ENCODE results near the gene BMP2K.

BMP2K gene

DNA sequence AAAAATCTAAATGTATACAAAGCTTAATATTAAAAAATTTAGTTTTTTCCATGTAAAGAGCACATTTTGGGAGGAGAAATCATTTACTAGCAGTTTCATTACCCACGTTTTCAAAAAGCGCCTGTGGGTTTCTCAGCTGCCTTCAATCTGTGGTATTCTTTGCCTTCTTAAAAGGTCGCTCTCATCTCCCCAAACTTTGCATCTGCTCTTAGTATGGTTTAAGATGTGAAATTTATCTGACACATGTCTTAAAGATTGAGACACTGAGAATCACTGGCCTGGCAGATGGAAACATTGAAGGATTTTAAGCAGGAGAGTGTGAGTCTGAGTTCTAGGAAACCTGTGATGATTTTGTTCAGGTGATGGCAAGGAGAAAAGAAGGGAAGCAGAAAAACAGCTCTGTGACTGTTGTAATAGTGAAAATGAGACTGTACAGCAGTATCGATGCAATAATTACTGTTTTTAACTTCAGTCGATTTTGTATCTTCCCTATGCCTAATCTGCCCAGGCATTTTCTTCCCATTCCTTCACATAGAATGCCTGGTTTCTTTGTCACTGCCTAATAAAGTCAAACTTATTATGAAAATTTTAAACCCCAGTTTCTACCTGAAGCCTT is 87.2 kb downstream of the BMP2K start:
- H3K4me2 ChIP-seq (ENCODE audit: low read length, poor library complexity, severe bottlenecking): no peak overlapping the region
- H2AFZ ChIP-seq (ENCODE audit: low read depth, low read length): no peak overlapping the region
- no peaks in the 10 kb centered on the region for H3K27me3 ChIP-seq (ENCODE audit: control insufficient read depth in 1 of 2, insufficient read depth in 1 of 2, low read length in 2 of 2)
- no peak overlapping the region for H4K91ac ChIP-seq (ENCODE audit: low read length)
- no peak overlapping the region for H2BK120ac ChIP-seq (ENCODE audit: low read depth, low read length)
- H2BK5ac ChIP-seq (ENCODE audit: low read depth, low read length, poor library complexity, severe bottlenecking): no peak overlapping the region
- H3K36me3 ChIP-seq (ENCODE audit: control insufficient read depth in 1 of 2, insufficient read depth in 2 of 2, low read depth in 1 of 2, low read length in 2 of 2): peaks cover 8 to 75% of the 10 kb centered on the region in 2 experiments
- no peak overlapping the region for H3K23ac ChIP-seq (ENCODE audit: low read length in 2 of 2)
- H3K14ac ChIP-seq (ENCODE audit: low read length in 2 of 2): no peak overlapping the region
- H3K4me3 ChIP-seq (ENCODE audit: insufficient read depth in 1 of 2, low read depth in 1 of 2, low read length in 2 of 2): no peak overlapping the region
- no peak overlapping the region for H2BK12ac ChIP-seq (ENCODE audit: low read length in 2 of 2)
- H3K9me3 ChIP-seq (ENCODE audit: control insufficient read depth, low read length): no peaks in the 10 kb centered on the region
- peak overlapping the region; percentile 43 for H3K9ac ChIP-seq (ENCODE audit: low read length)
- 96% methylated on average over 4 of the region's 5 CpGs for WGBS
- no peak overlapping the region for H3K4ac ChIP-seq (ENCODE audit: low read depth in 1 of 2, low read length in 2 of 2)
- no peak overlapping the region for H2BK15ac ChIP-seq (ENCODE audit: low read depth, poor library complexity, severe bottlenecking)
- peak overlapping the region; percentile 38 for H3K27ac ChIP-seq (ENCODE audit: low read length, poor library complexity, severe bottlenecking)
- no peak for DNase-seq
- no peaks in the 10 kb centered on the region for H3K4me1 ChIP-seq (ENCODE audit: control insufficient read depth, insufficient read depth, low read depth, low read length)
- no peak overlapping the region for H3K18ac ChIP-seq (ENCODE audit: low read depth in 1 of 2, low read length in 2 of 2)
- peaks cover 9% of the 10 kb centered on the region for H3K79me1 ChIP-seq (replicated peaks; ENCODE audit: low read length, poor library complexity, severe bottlenecking)
- H2AK5ac ChIP-seq (ENCODE audit: low read length, severe bottlenecking): no peak overlapping the region
- no peak overlapping the region for H4K8ac ChIP-seq (ENCODE audit: low read length)

DNA sequence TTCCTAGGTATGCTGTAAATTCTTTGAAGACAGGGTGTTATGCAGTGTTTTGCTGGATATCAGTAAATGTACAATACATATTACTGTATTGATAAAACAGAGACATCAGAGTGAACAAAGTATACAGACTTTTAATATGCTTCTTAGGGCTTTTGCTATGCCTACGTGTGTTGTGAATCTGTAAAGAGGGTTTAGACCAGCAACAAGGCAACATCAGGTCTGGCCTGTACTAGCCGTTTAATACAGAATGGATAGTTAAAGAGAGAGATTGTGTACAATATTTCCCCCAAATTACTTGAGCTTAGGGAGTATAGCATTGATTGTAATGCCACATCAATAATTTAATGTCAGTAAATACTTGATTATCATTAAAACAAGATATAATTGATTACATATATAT is 87.8 kb downstream of the BMP2K start:
- Histone ChIP-seq H3K9me3 (ENCODE audit: control insufficient read depth, low read length) (no peaks in the 10 kb centered on the region), H2BK12ac (ENCODE audit: low read length in 2 of 2) (no peak overlapping the region), H3K4me3 (ENCODE audit: insufficient read depth in 1 of 2, low read depth in 1 of 2, low read length in 2 of 2) (no peak overlapping the region), H2BK120ac (ENCODE audit: low read depth, low read length) (no peak overlapping the region), H3K4me2 (ENCODE audit: low read length, poor library complexity, severe bottlenecking) (no peak overlapping the region), H3K4me1 (ENCODE audit: control insufficient read depth, insufficient read depth, low read depth, low read length) (no peaks in the 10 kb centered on the region), H4K8ac (ENCODE audit: low read length) (no peak overlapping the region), H3K27me3 (ENCODE audit: control insufficient read depth in 1 of 2, insufficient read depth in 1 of 2, low read length in 2 of 2) (no peaks in the 10 kb centered on the region), H3K27ac (ENCODE audit: low read length, poor library complexity, severe bottlenecking) (no peak overlapping the region), H2BK15ac (ENCODE audit: low read depth, poor library complexity, severe bottlenecking) (no peak overlapping the region), H4K91ac (ENCODE audit: low read length) (no peak overlapping the region), H3K9ac (ENCODE audit: low read length) (peak overlapping the region; percentile 43), H2AFZ (ENCODE audit: low read depth, low read length) (no peak overlapping the region), H3K4ac (ENCODE audit: low read depth in 1 of 2, low read length in 2 of 2) (no peak overlapping the region), H3K79me1 (replicated peaks; ENCODE audit: low read length, poor library complexity, severe bottlenecking) (peaks cover 12% of the 10 kb centered on the region), H2BK5ac (ENCODE audit: low read depth, low read length, poor library complexity, severe bottlenecking) (no peak overlapping the region), H3K36me3 (ENCODE audit: control insufficient read depth in 1 of 2, insufficient read depth in 2 of 2, low read depth in 1 of 2, low read length in 2 of 2) (peaks cover 12 to 78% of the 10 kb centered on the region in 2 experiments), H3K14ac (ENCODE audit: low read length in 2 of 2) (no peak overlapping the region), H3K23ac (ENCODE audit: low read length in 2 of 2) (no peak overlapping the region), H3K18ac (ENCODE audit: low read depth in 1 of 2, low read length in 2 of 2) (no peak overlapping the region), H2AK5ac (ENCODE audit: low read length, severe bottlenecking) (no peak overlapping the region)
- DNase-seq: no peak
- WGBS: 87% methylated on average over 2 of the region's 2 CpGs

DNA sequence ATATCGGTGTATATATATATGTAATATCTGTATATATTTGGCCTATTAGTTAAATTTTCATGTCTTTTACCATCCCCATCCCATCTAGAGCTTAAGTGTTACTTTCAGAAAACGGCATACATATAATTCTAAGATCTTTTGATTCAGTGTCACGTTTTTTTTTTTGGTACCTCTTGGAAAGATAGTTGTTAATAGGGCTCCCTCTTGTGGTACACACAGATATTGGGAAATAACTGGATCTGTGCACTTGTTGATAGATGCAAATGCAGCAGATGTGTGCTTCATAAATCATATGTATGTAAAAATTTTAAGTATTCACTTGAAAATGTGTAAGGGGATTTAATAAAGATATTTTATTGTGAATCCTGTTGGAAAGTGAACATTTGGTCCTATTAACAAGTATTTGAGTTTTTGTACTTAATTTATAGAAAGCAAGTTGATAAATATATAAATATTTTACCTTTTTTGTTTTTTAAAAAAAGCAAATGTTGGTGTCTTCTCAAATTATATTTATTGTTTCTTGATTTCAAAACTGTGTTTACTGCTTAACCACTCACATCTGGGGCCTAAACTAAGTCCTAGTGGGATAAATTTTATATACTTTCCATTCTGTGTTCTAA is 88.4 kb downstream of the BMP2K start:
- Histone ChIP-seq H3K36me3 (ENCODE audit: control insufficient read depth in 1 of 2, insufficient read depth in 2 of 2, low read depth in 1 of 2, low read length in 2 of 2) (peaks cover 12 to 78% of the 10 kb centered on the region in 2 experiments), H2BK5ac (ENCODE audit: low read depth, low read length, poor library complexity, severe bottlenecking) (no peak overlapping the region), H3K14ac (ENCODE audit: low read length in 2 of 2) (no peak overlapping the region), H3K9me3 (ENCODE audit: control insufficient read depth, low read length) (no peaks in the 10 kb centered on the region), H4K8ac (ENCODE audit: low read length) (no peak overlapping the region), H2BK120ac (ENCODE audit: low read depth, low read length) (no peak overlapping the region), H3K4me3 (ENCODE audit: insufficient read depth in 1 of 2, low read depth in 1 of 2, low read length in 2 of 2) (no peak overlapping the region), H3K4me2 (ENCODE audit: low read length, poor library complexity, severe bottlenecking) (no peak overlapping the region), H3K4ac (ENCODE audit: low read depth in 1 of 2, low read length in 2 of 2) (no peak overlapping the region), H3K27me3 (ENCODE audit: control insufficient read depth in 1 of 2, insufficient read depth in 1 of 2, low read length in 2 of 2) (no peaks in the 10 kb centered on the region), H2AFZ (ENCODE audit: low read depth, low read length) (no peak overlapping the region), H3K4me1 (ENCODE audit: control insufficient read depth, insufficient read depth, low read depth, low read length) (no peaks in the 10 kb centered on the region), H2AK5ac (ENCODE audit: low read length, severe bottlenecking) (no peak overlapping the region), H3K79me1 (replicated peaks; ENCODE audit: low read length, poor library complexity, severe bottlenecking) (peaks cover 13% of the 10 kb centered on the region), H3K18ac (ENCODE audit: low read depth in 1 of 2, low read length in 2 of 2) (no peak overlapping the region), H3K9ac (ENCODE audit: low read length) (peak overlapping the region; percentile 43), H3K27ac (ENCODE audit: low read length, poor library complexity, severe bottlenecking) (no peak overlapping the region), H2BK12ac (ENCODE audit: low read length in 2 of 2) (no peak overlapping the region), H4K91ac (ENCODE audit: low read length) (no peak overlapping the region), H2BK15ac (ENCODE audit: low read depth, poor library complexity, severe bottlenecking) (no peak overlapping the region), H3K23ac (ENCODE audit: low read length in 2 of 2) (no peak overlapping the region)
- peak; percentile 84 for DNase-seq
- WGBS: 0% methylated on average over 1 of the region's 3 CpGs

DNA sequence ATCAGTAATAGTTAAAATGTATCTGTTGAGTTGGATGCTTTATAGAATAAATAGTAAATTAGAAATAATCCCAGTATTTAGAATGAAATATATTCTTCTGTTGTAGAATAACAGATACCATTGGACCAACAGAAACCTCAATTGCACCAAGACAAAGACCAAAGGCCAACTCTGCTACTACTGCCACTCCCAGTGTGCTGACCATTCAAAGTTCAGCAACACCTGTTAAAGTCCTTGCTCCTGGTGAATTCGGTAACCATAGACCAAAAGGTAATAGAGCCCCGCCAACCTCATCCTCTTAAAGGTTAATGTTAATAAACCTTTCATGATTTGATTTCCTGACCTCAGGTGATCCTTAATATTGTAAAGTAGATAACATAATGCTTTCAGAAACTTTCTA is 89.3 kb downstream of the BMP2K start:
- H3K4ac ChIP-seq (ENCODE audit: low read depth in 1 of 2, low read length in 2 of 2): no peak overlapping the region
- no peak overlapping the region for H2BK120ac ChIP-seq (ENCODE audit: low read depth, low read length)
- H3K36me3 ChIP-seq (ENCODE audit: control insufficient read depth in 1 of 2, insufficient read depth in 2 of 2, low read depth in 1 of 2, low read length in 2 of 2): peaks cover 12 to 72% of the 10 kb centered on the region in 2 experiments
- no peak overlapping the region for H3K9ac ChIP-seq (ENCODE audit: low read length)
- no peak for DNase-seq
- no CpG with 5 or more reads among the region's 2 CpGs for WGBS
- no peaks in the 10 kb centered on the region for H3K4me1 ChIP-seq (ENCODE audit: control insufficient read depth, insufficient read depth, low read depth, low read length)
- H3K4me3 ChIP-seq (ENCODE audit: insufficient read depth in 1 of 2, low read depth in 1 of 2, low read length in 2 of 2): no peak overlapping the region
- H2AFZ ChIP-seq (ENCODE audit: low read depth, low read length): no peak overlapping the region
- H2AK5ac ChIP-seq (ENCODE audit: low read length, severe bottlenecking): no peak overlapping the region
- H3K18ac ChIP-seq (ENCODE audit: low read depth in 1 of 2, low read length in 2 of 2): no peak overlapping the region
- H4K91ac ChIP-seq (ENCODE audit: low read length): no peak overlapping the region
- no peak overlapping the region for H3K23ac ChIP-seq (ENCODE audit: low read length in 2 of 2)
- H3K27me3 ChIP-seq (ENCODE audit: control insufficient read depth in 1 of 2, insufficient read depth in 1 of 2, low read length in 2 of 2): no peaks in the 10 kb centered on the region
- H3K14ac ChIP-seq (ENCODE audit: low read length in 2 of 2): no peak overlapping the region
- no peak overlapping the region for H3K4me2 ChIP-seq (ENCODE audit: low read length, poor library complexity, severe bottlenecking)
- H3K79me1 ChIP-seq (replicated peaks; ENCODE audit: low read length, poor library complexity, severe bottlenecking): peaks cover 13% of the 10 kb centered on the region
- H4K8ac ChIP-seq (ENCODE audit: low read length): no peak overlapping the region
- no peak overlapping the region for H2BK12ac ChIP-seq (ENCODE audit: low read length in 2 of 2)
- no peaks in the 10 kb centered on the region for H3K9me3 ChIP-seq (ENCODE audit: control insufficient read depth, low read length)
- H2BK15ac ChIP-seq (ENCODE audit: low read depth, poor library complexity, severe bottlenecking): no peak overlapping the region
- H2BK5ac ChIP-seq (ENCODE audit: low read depth, low read length, poor library complexity, severe bottlenecking): no peak overlapping the region
- no peak overlapping the region for H3K27ac ChIP-seq (ENCODE audit: low read length, poor library complexity, severe bottlenecking)
